Fibroblast of pulmonary artery (primary cell): ENCODE measurements around the gene ZNF20.
A peak's percentile ranks its signal among the peaks of the same experiment; 100 is the strongest.

ENCODE experiments used
- DNase-seq: peaks from one replicate; pipeline ENCODE4 v3.0.0-alpha.2; 2010; ENCODE audit warnings: low read depth
- H3K4me3 ChIP-seq: replicated peaks from 2 replicates; pipeline ENCODE4 v1.5.1; 2011; ENCODE audit warnings: low read depth, mild to moderate bottlenecking, control low read depth, low read length, moderate library complexity
- TF ChIP-seq, protein P1 (sequence below): IDR thresholded peaks from 2 replicates; pipeline ENCODE4 v1.5.1; 2011; ENCODE audit warnings: mild to moderate bottlenecking, control low read depth, low read length, inconsistent platforms; ENCODE audit errors: missing control alignments

Gene ZNF20

DNA sequence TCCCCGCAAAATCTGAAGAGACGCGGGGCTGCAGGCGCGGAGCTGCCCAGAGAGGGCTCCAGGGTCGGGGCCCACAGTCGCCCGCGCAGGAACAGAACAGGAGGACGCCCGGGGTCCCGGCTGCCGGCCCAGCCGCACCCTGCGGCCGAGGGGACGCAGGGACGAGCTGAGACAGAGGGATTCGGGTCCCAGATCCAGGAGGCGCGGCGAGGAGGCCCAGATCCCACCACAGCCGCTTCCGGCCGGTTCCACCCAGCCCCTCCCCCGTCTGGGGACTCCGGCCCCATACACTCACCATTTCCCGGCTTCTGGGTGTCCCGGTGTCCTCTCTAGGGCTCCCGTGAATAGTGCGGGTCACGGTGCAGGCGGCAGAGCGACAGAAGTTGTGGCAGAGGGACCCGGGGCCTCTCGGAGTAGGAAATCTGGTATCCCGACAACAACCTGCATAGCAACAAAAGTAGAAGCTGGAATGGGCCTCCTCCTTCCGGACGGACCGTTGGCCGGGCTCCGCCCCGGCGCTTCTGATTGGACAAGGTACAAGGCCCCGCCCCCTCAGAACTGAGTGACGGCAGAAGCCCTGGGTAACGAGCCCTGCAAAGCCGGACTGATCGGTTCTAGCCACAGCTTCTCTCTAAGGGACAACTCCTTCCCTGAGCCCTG, at the start of gene ZNF20:
Gene ZNF20 (minus strand): TSS at position 466 of the 660 bp plus-strand sequence. CDS start 168 bp downstream, at position 298.
- H3K4me3 ChIP-seq: peak within 1 kb of the TSS; percentile 89
- TF ChIP-seq, protein P1, sequence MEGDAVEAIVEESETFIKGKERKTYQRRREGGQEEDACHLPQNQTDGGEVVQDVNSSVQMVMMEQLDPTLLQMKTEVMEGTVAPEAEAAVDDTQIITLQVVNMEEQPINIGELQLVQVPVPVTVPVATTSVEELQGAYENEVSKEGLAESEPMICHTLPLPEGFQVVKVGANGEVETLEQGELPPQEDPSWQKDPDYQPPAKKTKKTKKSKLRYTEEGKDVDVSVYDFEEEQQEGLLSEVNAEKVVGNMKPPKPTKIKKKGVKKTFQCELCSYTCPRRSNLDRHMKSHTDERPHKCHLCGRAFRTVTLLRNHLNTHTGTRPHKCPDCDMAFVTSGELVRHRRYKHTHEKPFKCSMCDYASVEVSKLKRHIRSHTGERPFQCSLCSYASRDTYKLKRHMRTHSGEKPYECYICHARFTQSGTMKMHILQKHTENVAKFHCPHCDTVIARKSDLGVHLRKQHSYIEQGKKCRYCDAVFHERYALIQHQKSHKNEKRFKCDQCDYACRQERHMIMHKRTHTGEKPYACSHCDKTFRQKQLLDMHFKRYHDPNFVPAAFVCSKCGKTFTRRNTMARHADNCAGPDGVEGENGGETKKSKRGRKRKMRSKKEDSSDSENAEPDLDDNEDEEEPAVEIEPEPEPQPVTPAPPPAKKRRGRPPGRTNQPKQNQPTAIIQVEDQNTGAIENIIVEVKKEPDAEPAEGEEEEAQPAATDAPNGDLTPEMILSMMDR: no peak
- peak; percentile 93 for DNase-seq

DNA sequence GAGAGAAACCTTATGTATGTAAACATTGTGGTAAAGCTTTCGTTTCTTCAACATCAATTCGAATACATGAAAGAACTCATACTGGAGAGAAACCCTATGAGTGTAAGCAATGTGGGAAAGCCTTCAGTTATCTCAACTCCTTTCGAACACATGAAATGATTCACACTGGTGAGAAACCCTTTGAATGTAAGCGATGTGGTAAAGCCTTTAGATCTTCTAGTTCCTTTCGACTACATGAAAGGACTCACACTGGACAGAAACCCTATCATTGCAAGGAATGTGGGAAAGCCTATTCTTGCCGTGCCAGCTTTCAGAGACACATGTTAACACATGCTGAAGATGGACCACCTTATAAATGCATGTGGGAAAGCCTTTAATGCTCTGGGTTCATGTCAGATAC, 47.5 kb upstream of the ZNF20 start:
- no peak for DNase-seq
- no peak overlapping the region for H3K4me3 ChIP-seq
- TF ChIP-seq, protein P1: no peak

DNA sequence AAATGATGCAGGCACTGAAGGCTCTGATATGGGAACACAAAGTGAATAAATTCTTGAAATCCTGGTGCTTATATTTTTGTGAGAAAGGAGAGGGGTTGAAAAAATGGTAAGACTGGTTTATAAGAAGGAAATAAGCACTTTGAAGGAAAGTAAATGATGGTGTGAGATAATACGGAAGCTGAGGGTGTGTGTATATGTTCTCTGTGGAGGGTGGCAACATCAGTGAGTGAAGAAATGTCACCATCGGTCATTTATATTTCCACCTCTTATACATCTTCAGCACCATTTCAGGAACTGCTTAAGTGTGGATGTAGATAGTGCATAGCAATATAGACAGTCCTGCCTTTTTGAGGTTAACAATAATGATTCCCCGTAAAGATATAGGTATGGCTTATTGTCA, 40.2 kb upstream of the ZNF20 start:
- H3K4me3 ChIP-seq: no peak overlapping the region
- TF ChIP-seq, protein P1: no peak
- DNase-seq: no peak

DNA sequence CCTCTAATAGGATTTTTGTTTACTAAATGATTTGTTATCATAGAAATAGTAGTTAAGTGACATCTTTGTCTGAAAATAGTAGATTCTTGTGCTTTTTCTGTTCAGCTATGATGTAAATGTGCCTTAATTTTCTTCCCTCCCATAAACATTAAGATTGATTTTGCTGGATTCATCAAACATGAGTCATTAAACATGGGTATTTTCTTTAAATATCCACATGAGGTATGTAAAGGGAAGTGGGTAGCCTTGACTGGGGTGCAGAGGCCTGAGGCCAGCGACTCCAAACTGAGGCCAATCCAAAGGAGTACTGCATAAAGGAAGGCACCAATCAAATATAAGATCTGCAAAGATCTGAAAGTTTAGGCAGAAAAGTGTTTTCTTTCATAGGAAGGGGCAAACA, 26.5 kb upstream of the ZNF20 start:
- no peak overlapping the region for H3K4me3 ChIP-seq
- DNase-seq: no peak

DNA sequence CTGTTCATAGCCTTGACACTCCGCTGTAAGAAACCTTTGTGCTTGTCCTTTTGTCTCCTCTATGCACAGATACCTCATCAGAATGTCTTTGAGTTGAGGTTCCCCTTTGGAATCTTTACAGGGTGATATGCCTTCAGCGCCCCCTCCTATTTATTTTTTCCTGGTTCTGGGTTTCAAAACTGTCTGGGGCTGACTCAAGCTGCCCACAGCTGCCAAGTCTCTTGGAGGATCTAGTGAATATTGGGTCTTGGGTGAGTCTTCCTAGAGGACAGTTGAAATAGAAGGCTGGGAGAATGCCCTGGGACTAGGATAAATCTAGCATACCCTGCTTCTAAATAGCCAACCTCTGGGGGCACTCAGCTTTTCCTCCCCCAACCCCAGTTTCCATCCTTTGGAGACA, 23.7 kb upstream of the ZNF20 start:
- peak; percentile 27 for DNase-seq
- H3K4me3 ChIP-seq: peak overlapping the region; percentile 87
- TF ChIP-seq, protein P1: no peak

More for the DNA sequence above, 26.5 kb upstream of the ZNF20 start:
- TF ChIP-seq, protein P1: no peak

DNA sequence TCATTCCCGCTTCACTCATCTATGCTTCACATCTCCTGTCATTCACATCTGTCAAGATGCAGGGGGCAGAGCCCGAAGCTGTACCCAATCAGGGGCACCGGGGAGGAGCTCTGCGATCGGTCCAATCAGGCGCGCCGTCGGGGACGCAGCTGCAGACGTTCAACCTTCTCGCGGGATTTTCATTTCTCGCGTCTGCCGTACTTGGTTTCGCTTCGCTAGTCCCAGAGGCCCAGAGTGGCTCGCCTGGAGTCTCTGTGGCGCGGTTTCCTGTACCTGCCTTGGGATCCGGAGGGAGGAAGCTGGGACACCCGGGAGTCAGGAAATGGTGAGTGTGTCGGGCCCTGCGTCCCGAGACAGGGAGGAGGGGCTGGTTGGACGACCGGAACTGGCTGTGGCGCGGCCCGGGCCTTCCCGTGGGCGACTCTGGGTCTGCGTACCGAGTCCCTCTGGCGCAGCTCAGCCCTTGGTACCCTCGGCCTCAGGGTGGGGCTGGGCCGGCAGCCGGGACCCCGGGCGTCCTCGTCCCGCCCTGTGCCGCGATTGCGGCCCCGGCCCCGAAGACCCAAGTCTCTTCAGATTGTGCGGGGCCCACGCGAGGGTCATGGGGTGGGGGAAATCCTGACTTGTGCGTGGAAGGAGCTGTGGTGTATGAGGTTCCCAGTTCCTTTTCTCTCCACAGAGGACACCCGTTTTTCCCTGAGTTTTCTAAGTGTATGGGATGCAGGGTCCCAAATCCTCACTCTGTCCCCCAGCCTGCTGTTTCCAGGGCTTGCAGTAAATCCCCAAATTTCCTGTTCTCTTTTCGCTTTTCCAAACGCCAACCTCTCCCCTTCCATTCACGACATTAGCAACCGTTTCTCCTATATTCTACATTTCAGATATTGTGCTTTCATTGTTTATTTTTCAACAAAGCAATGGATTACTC, 23.0 kb upstream of the ZNF20 start, which contains the start of gene ZNF136:
Gene ZNF136 (plus strand): TSS at position 215 of the 925 bp plus-strand sequence. CDS start 108 bp downstream, at position 323.
- DNase-seq: peak; percentile 97
- TF ChIP-seq, protein P1: no peak

More for the DNA sequence above, 23.0 kb upstream of the ZNF20 start, which contains the start of gene ZNF136:
- H3K4me3 ChIP-seq: peak within 1 kb of the TSS; percentile 87
